SH-SY5Y (cell line): Measurements from ENCODE around the gene ARSB.

Source experiments
- GATA2 ChIP-seq: IDR thresholded peaks from 2 replicates; pipeline ENCODE4 v1.6.1; 2011; ENCODE audit warnings: mild to moderate bottlenecking, low read depth, low read length
- GATA3 ChIP-seq: IDR thresholded peaks from 2 replicates; pipeline ENCODE4 v1.6.1; 2011; ENCODE audit warnings: low read depth, mild to moderate bottlenecking, low read length, moderate library complexity

DNA sequence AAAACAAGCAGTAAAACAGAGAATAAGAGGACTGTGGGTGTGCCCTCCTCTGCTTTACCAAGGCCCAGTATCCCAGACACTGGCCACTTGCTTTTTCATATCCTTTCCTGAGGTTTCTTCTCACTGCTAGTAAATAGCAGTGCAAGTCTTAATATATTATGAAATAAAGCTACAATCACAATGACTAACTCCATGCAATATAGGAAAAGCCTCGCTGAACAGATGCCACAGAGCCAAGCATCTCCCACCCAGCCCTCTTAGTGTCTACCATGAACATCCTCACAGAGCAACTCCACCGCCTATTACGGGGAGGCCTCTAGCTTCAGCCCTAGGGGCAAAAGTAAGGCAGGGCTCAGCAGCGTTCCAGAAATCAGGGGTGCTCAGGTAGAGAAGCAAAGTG, 205.8 kb downstream of the ARSB start:
- TF ChIP-seq GATA2 (no peak), GATA3 (no peak)
